BLaER1 (cell line): ENCODE measurements around the gene TFR2.
A peak's percentile ranks its signal among the peaks of the same experiment; 100 is the strongest.

ENCODE experiments used
- H3K27ac ChIP-seq: shearing (Covaris generic); formaldehyde crosslinking; 2 replicates; pipeline ENCODE4 v1.8.1; 2022
- H3K27me3 ChIP-seq: shearing (Covaris generic); formaldehyde crosslinking; 2 replicates; pipeline ENCODE4 v1.8.1; 2022
- H3K36me3 ChIP-seq: shearing (Covaris generic); formaldehyde crosslinking; 2 replicates; pipeline ENCODE4 v1.8.1; 2022
- H3K4me1 ChIP-seq: shearing (Covaris generic); formaldehyde crosslinking; 2 replicates; pipeline ENCODE4 v1.8.1; 2022
- H3K4me2 ChIP-seq: shearing (Covaris generic); formaldehyde crosslinking; 2 replicates; pipeline ENCODE4 v1.8.1; 2022
- H3K4me3 ChIP-seq: shearing (Covaris generic); formaldehyde crosslinking; 2 replicates; pipeline ENCODE4 v1.8.1; 2022
- H3K9ac ChIP-seq: shearing (Covaris generic); formaldehyde crosslinking; 2 replicates; pipeline ENCODE4 v1.8.1; 2022
- H3K9me3 ChIP-seq: shearing (Covaris generic); formaldehyde crosslinking; 2 replicates; pipeline ENCODE4 v1.8.1; 2022
- H4K20me1 ChIP-seq: shearing (Covaris generic); formaldehyde crosslinking; 2 replicates; pipeline ENCODE4 v1.8.1; 2022
- Cebpa-rat ChIP-seq: shearing (Covaris generic); IDR thresholded peaks from 2 replicates; pipeline ENCODE4 v1.8.1; 2022

TFR2 gene

DNA sequence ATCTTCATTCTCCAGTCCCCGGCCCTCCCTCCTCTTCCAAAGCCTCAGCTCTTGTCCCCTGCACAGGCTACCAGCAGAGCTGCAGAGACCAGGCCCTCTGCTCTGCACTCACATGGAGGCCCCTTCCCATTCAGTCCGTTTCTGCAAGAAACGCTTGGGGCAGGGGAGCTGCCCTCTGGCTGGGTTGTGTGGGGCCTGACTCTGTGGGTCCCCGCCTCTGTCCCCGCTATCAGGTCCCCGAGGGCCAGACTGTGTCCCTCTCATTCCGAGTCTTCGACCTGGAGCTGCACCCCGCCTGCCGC is 37.7 kb downstream of the TFR2 start:
- Histone ChIP-seq H3K4me1 (peaks cover 68% of the 10 kb centered on the region), H3K27ac (0 out of 2 replicates have a peak overlapping the region, but pooled peaks have one; percentile 35), H3K36me3 (no peaks in the 10 kb centered on the region), H3K4me3 (peak overlapping the region; percentile 70), H3K9me3 (no peaks in the 10 kb centered on the region), H3K27me3 (peaks cover 22% of the 10 kb centered on the region; the same call in 1 of the 2 replicates), H3K4me2 (peak overlapping the region; percentile 99), H4K20me1 (no peaks in the 10 kb centered on the region), H3K9ac (peak overlapping the region; percentile 65)
- TF ChIP-seq Cebpa-rat, result no peak

DNA sequence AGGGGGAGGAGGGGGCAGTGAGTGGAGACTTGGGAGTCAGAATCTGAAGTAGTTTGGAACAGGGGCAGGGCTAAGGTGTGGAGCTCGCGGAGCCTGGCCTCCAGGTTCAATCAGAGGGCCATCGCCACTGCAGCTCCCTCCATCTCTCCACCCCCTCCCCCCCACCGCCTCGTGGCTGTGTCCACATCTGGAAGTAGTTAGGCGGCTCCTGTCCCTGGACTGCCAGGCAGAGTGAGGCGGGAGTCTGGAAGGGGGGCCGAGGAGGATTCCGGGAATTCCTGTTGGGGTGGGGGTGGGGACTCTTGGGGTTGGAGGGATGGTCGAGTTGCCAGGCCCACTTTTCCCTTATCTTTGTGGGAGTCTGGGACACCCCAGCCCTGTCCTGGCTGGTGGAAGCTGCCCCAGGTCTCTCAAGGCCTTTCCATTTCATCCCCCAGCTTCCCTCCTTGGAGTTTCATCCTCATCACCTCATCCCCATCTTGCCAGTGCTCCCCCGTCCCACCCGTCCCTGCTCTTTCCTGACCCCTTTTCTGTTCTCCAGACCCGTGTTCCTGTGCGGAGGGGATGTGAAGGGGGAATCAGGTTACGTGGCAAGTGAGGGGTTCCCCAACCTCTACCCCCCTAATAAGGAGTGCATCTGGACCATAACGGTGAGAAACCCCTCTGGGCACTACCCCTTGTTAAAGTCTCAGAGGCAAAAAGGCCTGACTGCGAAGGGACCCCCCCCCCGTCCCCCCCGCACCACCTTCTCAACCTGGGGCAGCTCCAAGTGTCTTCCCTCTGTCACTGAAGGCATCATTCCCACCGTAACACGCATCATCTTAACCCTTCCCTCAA is 38.2 kb downstream of the TFR2 start:
- peak overlapping the region; percentile 99 for H3K4me2 ChIP-seq
- H3K27me3 ChIP-seq, result peaks cover 22% of the 10 kb centered on the region; the same call in 1 of the 2 replicates
- peaks cover 73% of the 10 kb centered on the region for H3K4me1 ChIP-seq
- H3K4me3 ChIP-seq, result peak overlapping the region; percentile 70
- no peaks in the 10 kb centered on the region for H4K20me1 ChIP-seq
- no peaks in the 10 kb centered on the region for H3K9me3 ChIP-seq
- H3K9ac ChIP-seq, result peak overlapping the region; percentile 65
- 0 out of 2 replicates have a peak overlapping the region, but pooled peaks have one; percentile 35 for H3K27ac ChIP-seq
- no peak for TF ChIP-seq Cebpa-rat
- no peaks in the 10 kb centered on the region for H3K36me3 ChIP-seq

DNA sequence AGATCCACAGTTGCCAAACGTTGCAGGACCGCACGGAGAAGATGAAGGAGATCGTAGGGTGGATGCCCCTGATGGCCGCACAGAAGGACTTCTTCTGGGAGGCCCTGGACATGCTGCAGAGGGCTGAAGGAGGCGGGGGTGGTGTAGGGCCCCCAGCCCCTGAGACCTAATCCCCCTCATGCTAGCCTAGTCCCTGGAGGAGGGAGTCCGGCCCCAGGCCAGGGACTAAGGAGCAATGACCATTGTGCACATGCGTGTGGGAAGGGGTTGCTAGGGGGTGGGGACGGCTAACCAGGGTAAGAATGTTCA is 40.7 kb downstream of the TFR2 start:
- Histone ChIP-seq H3K4me3 (no peak overlapping the region), H3K4me1 (peaks cover 64% of the 10 kb centered on the region), H3K36me3 (no peaks in the 10 kb centered on the region), H4K20me1 (no peaks in the 10 kb centered on the region), H3K27me3 (peaks cover 12% of the 10 kb centered on the region; the same call in 1 of the 2 replicates), H3K27ac (peak overlapping the region; percentile 63; the same call in 1 of the 2 replicates), H3K4me2 (peak overlapping the region; percentile 71), H3K9ac (no peak overlapping the region), H3K9me3 (no peaks in the 10 kb centered on the region)
- TF ChIP-seq Cebpa-rat, result no peak

DNA sequence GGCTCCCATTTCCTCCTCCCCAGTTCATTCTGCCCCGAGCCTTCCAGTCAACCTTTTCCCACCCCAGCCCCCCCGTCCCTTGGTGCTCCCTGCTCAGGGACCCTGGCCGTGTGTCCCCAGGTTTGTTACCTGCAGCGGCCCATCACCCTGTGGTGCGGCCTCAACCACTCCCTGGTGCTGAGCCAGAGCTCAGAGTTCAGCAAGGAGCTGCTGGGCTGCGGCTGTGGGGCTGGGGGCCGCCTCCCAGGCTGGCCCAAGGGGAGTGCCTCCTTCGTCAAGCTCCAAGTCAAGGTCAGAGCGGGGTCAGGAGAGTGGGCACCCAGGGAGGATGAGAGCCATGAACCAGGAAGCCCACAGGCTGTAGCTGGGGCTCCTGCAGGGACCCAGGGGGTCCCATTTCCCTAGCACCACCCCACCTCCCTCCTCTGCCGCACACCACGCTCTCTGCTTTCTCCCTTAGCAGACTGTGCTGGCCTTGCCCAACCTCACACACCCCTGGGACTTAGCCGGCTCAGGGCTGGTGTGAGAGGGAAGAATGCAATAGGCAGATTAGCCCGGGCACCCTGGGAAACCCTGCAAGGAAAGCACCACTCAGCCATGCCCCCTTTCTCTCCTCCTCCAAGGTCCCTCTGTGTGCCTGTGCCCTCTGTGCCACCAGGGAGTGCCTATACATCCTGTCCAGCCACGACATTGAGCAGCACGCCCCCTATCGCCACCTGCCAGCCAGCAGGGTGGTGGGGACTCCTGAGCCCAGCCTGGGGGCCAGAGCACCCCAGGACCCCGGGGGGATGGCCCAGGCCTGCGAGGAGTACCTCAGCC is 41.2 kb downstream of the TFR2 start:
- peaks cover 59% of the 10 kb centered on the region for H3K4me1 ChIP-seq
- no peak overlapping the region for H3K4me3 ChIP-seq
- peak overlapping the region; percentile 71 for H3K4me2 ChIP-seq
- H3K27me3 ChIP-seq, result peaks cover 7% of the 10 kb centered on the region; the same call in 1 of the 2 replicates
- H3K9me3 ChIP-seq, result no peaks in the 10 kb centered on the region
- H4K20me1 ChIP-seq, result no peaks in the 10 kb centered on the region
- TF ChIP-seq Cebpa-rat, result no peak
- H3K27ac ChIP-seq, result peak overlapping the region; percentile 63
- H3K36me3 ChIP-seq, result no peaks in the 10 kb centered on the region
- H3K9ac ChIP-seq, result 0 out of 2 replicates have a peak overlapping the region, but pooled peaks have one; percentile 60

DNA sequence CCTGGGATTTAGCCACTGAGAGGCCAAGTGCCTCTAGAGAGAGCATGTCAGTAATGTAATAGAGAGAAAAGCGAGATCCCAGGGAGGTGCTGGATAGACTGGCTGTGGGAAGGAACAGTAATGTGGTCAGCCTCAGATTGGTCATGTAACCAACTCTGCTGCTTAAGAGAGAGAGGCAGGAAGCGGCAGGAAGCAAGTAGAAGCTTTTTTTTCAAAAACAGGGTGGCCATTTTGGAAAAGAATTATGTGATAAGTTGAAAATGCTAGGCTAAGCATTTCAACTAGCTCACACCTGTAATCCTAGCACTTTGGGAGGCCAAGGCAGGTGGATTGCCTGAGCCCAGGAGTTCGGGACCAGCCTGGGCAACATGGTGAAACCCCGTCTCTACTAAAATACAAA is 42.9 kb downstream of the TFR2 start:
- H3K4me1 ChIP-seq, result peaks cover 51% of the 10 kb centered on the region
- no peak overlapping the region for H3K9ac ChIP-seq
- no peak overlapping the region for H3K27ac ChIP-seq
- H3K4me3 ChIP-seq, result no peak overlapping the region
- no peaks in the 10 kb centered on the region for H3K9me3 ChIP-seq
- 0 out of 2 replicates have a peak overlapping the region, but pooled peaks have one; percentile 5 for H3K4me2 ChIP-seq
- no peaks in the 10 kb centered on the region for H3K27me3 ChIP-seq
- no peaks in the 10 kb centered on the region for H3K36me3 ChIP-seq
- no peak for TF ChIP-seq Cebpa-rat
- no peaks in the 10 kb centered on the region for H4K20me1 ChIP-seq

DNA sequence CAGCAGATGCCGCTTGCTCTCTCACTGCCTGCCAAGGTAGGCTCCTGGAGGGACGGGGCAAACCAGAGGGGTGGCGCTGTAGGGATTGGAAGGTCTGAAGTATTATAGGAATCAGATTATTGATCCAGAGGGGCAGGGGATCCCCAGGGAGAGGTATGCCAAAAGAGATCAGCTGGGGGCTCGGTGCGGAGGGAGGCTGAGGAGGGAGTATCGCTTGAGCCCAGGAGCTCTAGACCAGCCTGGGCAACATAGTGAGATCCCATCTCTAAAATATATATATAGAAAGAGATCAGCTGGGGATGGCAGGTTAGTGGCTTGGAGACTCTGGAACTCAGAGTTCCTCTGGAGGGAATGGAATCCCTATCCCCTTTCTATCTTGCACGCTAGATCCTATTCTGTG is 46.2 kb downstream of the TFR2 start:
- peaks cover 4% of the 10 kb centered on the region; the same call in 1 of the 2 replicates for H3K27me3 ChIP-seq
- H3K27ac ChIP-seq, result no peak overlapping the region
- H3K36me3 ChIP-seq, result no peaks in the 10 kb centered on the region
- no peak overlapping the region for H3K4me2 ChIP-seq
- H3K9ac ChIP-seq, result no peak overlapping the region
- no peaks in the 10 kb centered on the region for H4K20me1 ChIP-seq
- TF ChIP-seq Cebpa-rat, result no peak
- H3K9me3 ChIP-seq, result no peaks in the 10 kb centered on the region
- peaks cover 25% of the 10 kb centered on the region for H3K4me1 ChIP-seq
- H3K4me3 ChIP-seq, result no peak overlapping the region

DNA sequence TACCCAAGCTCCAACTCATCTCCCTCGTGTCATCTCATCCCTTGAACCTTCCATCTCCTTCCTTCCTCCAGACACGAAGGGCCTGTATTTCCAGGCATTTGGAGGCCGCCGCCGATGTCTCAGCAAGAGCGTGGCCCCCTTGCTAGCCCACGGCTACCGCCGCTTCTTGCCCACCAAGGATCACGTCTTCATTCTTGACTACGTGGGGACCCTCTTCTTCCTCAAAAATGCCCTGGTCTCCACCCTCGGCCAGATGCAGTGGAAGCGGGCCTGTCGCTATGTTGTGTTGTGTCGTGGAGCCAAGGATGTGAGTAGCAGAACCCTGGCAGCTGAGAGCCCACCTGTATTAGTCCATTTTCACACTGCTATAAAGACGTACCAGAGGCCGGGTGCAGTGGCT is 49.8 kb downstream of the TFR2 start:
- H3K27ac ChIP-seq, result no peak overlapping the region
- no peak overlapping the region for H3K4me2 ChIP-seq
- no peak overlapping the region for H3K9ac ChIP-seq
- peaks cover 23% of the 10 kb centered on the region for H3K4me1 ChIP-seq
- no peaks in the 10 kb centered on the region for H3K9me3 ChIP-seq
- H3K27me3 ChIP-seq, result peaks cover 10% of the 10 kb centered on the region; the same call in 1 of the 2 replicates
- H3K4me3 ChIP-seq, result no peak overlapping the region
- H4K20me1 ChIP-seq, result no peaks in the 10 kb centered on the region
- no peaks in the 10 kb centered on the region for H3K36me3 ChIP-seq
- no peak for TF ChIP-seq Cebpa-rat

DNA sequence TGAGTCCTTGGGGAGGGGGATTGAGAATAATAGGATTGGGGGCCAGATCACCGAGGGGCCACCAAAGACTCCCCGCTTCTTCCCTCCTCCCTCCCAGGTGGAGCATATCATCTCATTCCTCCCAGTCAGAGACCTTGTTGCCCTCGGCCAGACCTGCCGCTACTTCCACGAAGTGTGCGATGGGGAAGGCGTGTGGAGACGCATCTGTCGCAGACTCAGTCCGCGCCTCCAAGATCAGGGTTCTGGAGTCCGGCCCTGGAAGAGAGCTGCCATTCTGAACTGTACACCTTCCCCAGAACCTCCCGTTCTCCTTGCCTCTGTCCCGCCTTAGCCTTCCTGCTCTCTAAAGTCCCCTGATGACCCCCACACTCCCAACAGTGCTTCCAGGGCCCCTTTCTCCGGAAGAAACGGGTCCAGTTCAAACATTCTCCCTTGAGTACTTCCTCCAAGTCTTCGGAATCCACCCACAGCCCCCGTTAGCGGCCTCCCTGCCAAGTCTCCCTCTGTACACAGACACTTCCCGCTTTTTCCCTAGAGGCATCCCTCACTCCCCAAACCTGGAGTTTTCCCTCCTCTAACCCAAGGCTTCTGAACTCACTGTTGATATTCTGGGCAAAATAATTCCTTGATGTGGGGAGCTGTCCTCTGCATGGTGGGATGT is 51.1 kb downstream of the TFR2 start:
- Histone ChIP-seq H3K4me2 (peak overlapping the region; percentile 54), H3K9ac (peak overlapping the region; percentile 45; the same call in 1 of the 2 replicates), H3K9me3 (no peaks in the 10 kb centered on the region), H3K27me3 (peaks cover 10% of the 10 kb centered on the region; the same call in 1 of the 2 replicates), H3K4me1 (peaks cover 23% of the 10 kb centered on the region), H3K36me3 (no peaks in the 10 kb centered on the region), H3K27ac (no peak overlapping the region), H4K20me1 (peaks cover 7% of the 10 kb centered on the region), H3K4me3 (no peak overlapping the region)
- TF ChIP-seq Cebpa-rat, result no peak

DNA sequence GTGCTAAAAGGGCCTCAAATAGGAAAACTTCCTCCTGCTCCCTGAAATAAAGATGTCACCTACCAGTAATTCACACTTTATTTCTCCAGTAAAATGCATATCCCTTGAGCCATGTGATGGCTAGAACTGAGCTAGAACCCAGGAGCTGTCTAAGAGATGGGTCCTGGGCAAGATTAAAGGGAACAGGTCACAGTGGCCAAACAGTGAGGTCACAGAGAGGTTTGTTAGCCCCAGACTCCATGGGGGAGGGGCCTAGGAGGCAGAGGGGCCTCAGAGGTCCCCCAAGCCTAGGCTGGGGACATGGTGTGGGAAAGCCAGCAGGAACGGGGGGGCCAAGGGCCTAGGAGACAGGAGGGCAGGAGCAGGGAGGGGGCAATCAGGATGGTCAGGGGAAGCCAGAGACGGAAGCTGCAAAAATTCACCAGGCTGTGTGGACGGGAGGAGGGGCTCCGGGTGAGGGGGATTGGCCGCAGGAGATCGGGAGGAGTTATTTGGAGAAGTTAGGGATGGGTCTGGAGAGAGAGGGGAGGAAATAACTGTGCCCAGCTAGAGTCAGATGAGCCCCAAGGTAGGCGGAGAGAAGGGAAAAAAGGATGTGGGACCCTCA is 51.9 kb downstream of the TFR2 start:
- Histone ChIP-seq H3K27me3 (peaks cover 10% of the 10 kb centered on the region; the same call in 1 of the 2 replicates), H3K9me3 (no peaks in the 10 kb centered on the region), H3K4me1 (peaks cover 27% of the 10 kb centered on the region), H3K36me3 (no peaks in the 10 kb centered on the region), H3K4me2 (peak overlapping the region; percentile 54), H3K4me3 (no peak overlapping the region), H3K9ac (no peak overlapping the region), H3K27ac (no peak overlapping the region), H4K20me1 (peaks cover 14% of the 10 kb centered on the region)
- no peak for TF ChIP-seq Cebpa-rat
